A549 (cell line): Measurements from ENCODE around the gene CDH18. TPM values are rescaled to one million over a fixed set of nuclear protein-coding genes. Genes with fewer than 3 reads are reported as not detected.

Source experiments
- ATAC-seq, 2 experiments: fragments of 200-7000 bp in 1 of 2; fragments of >200 bp in 1 of 2; cut with Nextera tagmentation in 1 of 2; cut with Tn5 transposase in 1 of 2; 3 replicates each; pipeline versions ENCODE4 v1.8.0 to v1.9.1; 2018 to 2020; ENCODE audit warnings: mild to moderate bottlenecking in 1 of 2, moderate library complexity in 1 of 2
- CTCF ChIA-PET: fragments of 300-600 bp; sonication (Branson Sonifier 250); formaldehyde crosslinking; extraction: SDS; loops from one replicate; lab custom pipeline; 2021; ENCODE audit warnings: antibody characterized with exemption, inconsistent platforms; lab: Yijun Ruan, JAX
- POLR2A ChIA-PET: fragments of 350-600 bp; formaldehyde crosslinking; extraction: SDS; loops from one replicate; lab custom pipeline; 2021; ENCODE audit warnings: antibody characterized with exemption, inconsistent platforms; lab: Yijun Ruan, JAX
- DNase-seq, 2 experiments: peaks; one replicate each; pipeline versions ENCODE4 v3.0.0 to v3.0.0-alpha.2; 2011 to 2016; ENCODE audit warnings: low read depth in 1 of 2, low spot score in 1 of 2
- FAIRE-seq: peaks from 2 replicates; lab custom pipeline; 2011; peaks lifted over from hg19 to GRCh38; lab: Jason Lieb, UNC
- H3K27ac ChIP-seq, 2 experiments: fragments of >200 bp; sonication (Bioruptor Twin); formaldehyde crosslinking; 3 replicates each; pipeline ENCODE4 v1.5.1; 2016 to 2017
- H3K4me1 ChIP-seq: fragments of >200 bp; sonication (Bioruptor Twin); formaldehyde crosslinking; 3 replicates; pipeline ENCODE4 v1.6.1; 2016
- H3K4me2 ChIP-seq: fragments of >200 bp; sonication (Bioruptor Twin); formaldehyde crosslinking; 3 replicates; pipeline ENCODE4 v1.6.1; 2016
- H3K4me3 ChIP-seq: fragments of >200 bp; sonication (Bioruptor Twin); formaldehyde crosslinking; 3 replicates; pipeline ENCODE4 v1.5.1; 2016
- H3K9me3 ChIP-seq: fragments of >200 bp; sonication (Bioruptor Twin); formaldehyde crosslinking; 3 replicates; pipeline ENCODE4 v1.6.1; 2016
- BHLHE40 ChIP-seq: IDR thresholded peaks from 2 replicates; pipeline ENCODE4 v1.6.1; 2012; ENCODE audit warnings: low read depth, low read length, inconsistent platforms
- CBX2 ChIP-seq: fragments of 200-600 bp; sonication (generic); IDR thresholded peaks from 2 replicates; pipeline ENCODE4 v1.6.1; 2016; ENCODE audit warnings: low read depth, mild to moderate bottlenecking, borderline replicate concordance
- CBX8 ChIP-seq: fragments of 200-600 bp; sonication (generic); IDR thresholded peaks from 2 replicates; pipeline ENCODE4 v1.6.1; 2016
- CHD2 ChIP-seq: fragments of 150-350 bp; IDR thresholded peaks from 2 replicates; pipeline ENCODE4 v1.6.1; 2014; ENCODE audit warnings: low read length; ENCODE audit not compliant: partially characterized antibody
- EHMT2 ChIP-seq: fragments of 200-600 bp; sonication (generic); IDR thresholded peaks from 2 replicates; pipeline ENCODE4 v1.6.1; 2016; ENCODE audit warnings: antibody characterized with exemption, low read depth, mild to moderate bottlenecking, moderate library complexity
- EP300 ChIP-seq, 2 experiments: fragments of >200 bp; sonication (Bioruptor Twin); formaldehyde crosslinking; IDR thresholded peaks; 2 replicates in 1 of 2; 3 replicates in 1 of 2; pipeline ENCODE4 v1.6.1; 2016 to 2017
- FOSB ChIP-seq: fragments of 250-450 bp; sonication (Bioruptor Pico); IDR thresholded peaks from 2 replicates; pipeline ENCODE4 v1.5.0; 2020; ENCODE audit warnings: mild to moderate bottlenecking, moderate library complexity
- FOXS1 ChIP-seq: fragments of 250-450 bp; sonication (Bioruptor Pico); IDR thresholded peaks from 2 replicates; pipeline ENCODE4 v1.5.0; 2020; ENCODE audit warnings: mild to moderate bottlenecking, moderate library complexity
- GATA3 ChIP-seq: IDR thresholded peaks from 2 replicates; pipeline ENCODE4 v1.6.1; 2012; ENCODE audit warnings: borderline replicate concordance
- HOXB5 ChIP-seq: fragments of 250-450 bp; sonication (Bioruptor Pico); IDR thresholded peaks from 2 replicates; pipeline ENCODE4 v1.5.0; 2020; ENCODE audit warnings: mild to moderate bottlenecking, moderate library complexity
- JUNB ChIP-seq: fragments of >200 bp; sonication (Bioruptor Twin); formaldehyde crosslinking; IDR thresholded peaks from 2 replicates; pipeline ENCODE4 v1.6.1; 2016
- MAZ ChIP-seq: fragments of 150-350 bp; IDR thresholded peaks from 2 replicates; pipeline ENCODE4 v1.6.1; 2014; ENCODE audit warnings: antibody characterized with exemption, low read depth, low read length, borderline replicate concordance
- MYC ChIP-seq: IDR thresholded peaks from 2 replicates; pipeline ENCODE4 v1.6.1; 2012; ENCODE audit warnings: mild to moderate bottlenecking, inconsistent platforms, low read length, improper control_type of control experiment, borderline replicate concordance
- NPAS2 ChIP-seq: fragments of 250-450 bp; sonication (Bioruptor Pico); IDR thresholded peaks from 2 replicates; pipeline ENCODE4 v1.8.0; 2022; ENCODE audit warnings: mild to moderate bottlenecking, moderate library complexity, borderline replicate concordance
- PHF8 ChIP-seq: fragments of 200-600 bp; sonication (generic); IDR thresholded peaks from 2 replicates; pipeline ENCODE4 v1.6.1; 2016; ENCODE audit warnings: low read depth, mild to moderate bottlenecking, antibody characterized with exemption, moderate library complexity, borderline replicate concordance
- RAD21 ChIP-seq, 2 experiments: fragments of >200 bp in 1 of 2; sonication (Bioruptor Twin) in 1 of 2; formaldehyde crosslinking in 1 of 2; IDR thresholded peaks in 1 of 2; conservative IDR thresholded peaks in 1 of 2; 2 replicates in 1 of 2; 3 replicates in 1 of 2; pipeline ENCODE4 v1.6.1; 2012 to 2018; ENCODE audit warnings: inconsistent platforms in 1 of 2
- RARB ChIP-seq: fragments of 250-450 bp; sonication (Bioruptor Pico); IDR thresholded peaks from 2 replicates; pipeline ENCODE4 v1.8.0; 2021; ENCODE audit warnings: mild to moderate bottlenecking, moderate library complexity
- RCOR1 ChIP-seq: fragments of 150-350 bp; IDR thresholded peaks from 2 replicates; pipeline ENCODE4 v1.6.1; 2014; ENCODE audit warnings: antibody characterized with exemption, low read length, low read depth
- TP53 ChIP-seq: fragments of 250-450 bp; sonication (Bioruptor Pico); IDR thresholded peaks from 2 replicates; pipeline ENCODE4 v1.5.0; 2021; ENCODE audit warnings: mild to moderate bottlenecking, moderate library complexity
- ZC3H11A ChIP-seq: fragments of 450-650 bp; IDR thresholded peaks from 2 replicates; pipeline ENCODE4 v1.6.1; 2014; ENCODE audit warnings: antibody characterized with exemption, mild to moderate bottlenecking
- ZFP36 ChIP-seq: fragments of 450-650 bp; IDR thresholded peaks from 2 replicates; pipeline ENCODE4 v1.6.1; 2014; ENCODE audit warnings: borderline replicate concordance; ENCODE audit not compliant: partially characterized antibody
- ZNF302 ChIP-seq: fragments of 250-450 bp; sonication (Bioruptor Pico); IDR thresholded peaks from 2 replicates; pipeline ENCODE4 v1.9.0; 2021; ENCODE audit warnings: inconsistent platforms, mild to moderate bottlenecking, moderate library complexity
- WGBS: methylation state at CpG from one replicate; pipeline ENCODE4 v1.1.6; 2017; ENCODE audit errors: missing lambda C conversion rate; 5-methylcytosine and 5-hydroxymethylcytosine counted together
- polyA plus RNA-seq, 4 experiments: library from polyadenylated mRNA; depleted of rRNA in 3 of 4; stranded (reverse); fragments of >200 nt; fragmentation: RNase III in 1 of 4; extraction: RNeasy Plus Mini Kit Qiagen cat#74134 plus additional on column Dnase treatment in 1 of 4; gene quantifications; 2 replicates in 3 of 4; 3 replicates in 1 of 4; pipeline ENCODE4 v1.2.3, GENCODE V29; 2011 to 2017
- TF ChIP-seq, protein P1 (sequence below): fragments of 450-650 bp; IDR thresholded peaks from 2 replicates; pipeline ENCODE4 v1.6.1; 2014; ENCODE audit warnings: antibody characterized with exemption
- TF ChIP-seq, protein P2 (sequence below): fragments of >200 bp; sonication (Bioruptor Twin); formaldehyde crosslinking; IDR thresholded peaks from 2 replicates; pipeline ENCODE4 v1.6.1; 2016
- TF ChIP-seq, protein P3 (sequence below): fragments of >200 bp; sonication (Bioruptor Twin); formaldehyde crosslinking; IDR thresholded peaks from 3 replicates; pipeline ENCODE4 v1.6.1; 2016
- TF ChIP-seq, protein P4 (sequence below): IDR thresholded peaks from 2 replicates; pipeline ENCODE4 v1.6.1; 2012; ENCODE audit warnings: low read depth, borderline replicate concordance
- TF ChIP-seq, protein P5 (sequence below): IDR thresholded peaks from 2 replicates; pipeline ENCODE4 v1.6.1; 2012
- TF ChIP-seq, protein P6 (sequence below): fragments of 250-450 bp; sonication (Bioruptor Pico); IDR thresholded peaks from 2 replicates; pipeline ENCODE4 v1.5.0; 2021; ENCODE audit warnings: mild to moderate bottlenecking, moderate library complexity, borderline replicate concordance

CDH18 gene
- polyA plus RNA-seq, 2 of the 4 experiments (the other 2 are of a cell fraction) = not detected

DNA sequence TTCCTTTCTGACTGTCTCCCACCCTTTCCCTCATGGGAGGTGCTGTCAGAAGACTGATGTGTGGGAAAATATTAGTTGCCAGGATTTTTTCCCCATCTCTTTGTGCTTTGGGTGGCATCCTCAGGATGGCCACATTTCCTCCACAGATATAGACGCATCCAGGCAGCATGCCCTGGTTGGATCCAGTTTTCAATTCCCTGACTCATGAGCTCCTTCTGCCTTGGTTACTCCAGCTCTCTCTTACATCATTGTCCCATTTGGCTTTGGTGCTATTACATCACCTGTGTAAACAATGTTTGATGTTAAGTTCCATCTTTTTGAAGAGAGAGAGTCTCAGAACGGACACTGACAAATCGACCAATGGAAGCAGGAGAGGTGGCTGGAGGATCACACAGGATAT lies 302.5 kb downstream of the CDH18 start:
- Histone ChIP-seq H3K4me3 (no peak overlapping the region), H3K4me1 (no peaks in the 10 kb centered on the region), H3K9me3 (no peaks in the 10 kb centered on the region), H3K4me2 (no peak overlapping the region), H3K27ac (no peak overlapping the region)
- CTCF ChIA-PET = interaction anchor here (0.7 kb wide), 1 partner anchor 130 kb away, joined by 3 read pairs; no protein-coding TSS in a partner anchor
- FAIRE-seq (no peak), DNase-seq (no peak), ATAC-seq (no peak)
- WGBS = 43% methylated on average over 3 of the region's 3 CpGs
- TF ChIP-seq, protein P1, sequence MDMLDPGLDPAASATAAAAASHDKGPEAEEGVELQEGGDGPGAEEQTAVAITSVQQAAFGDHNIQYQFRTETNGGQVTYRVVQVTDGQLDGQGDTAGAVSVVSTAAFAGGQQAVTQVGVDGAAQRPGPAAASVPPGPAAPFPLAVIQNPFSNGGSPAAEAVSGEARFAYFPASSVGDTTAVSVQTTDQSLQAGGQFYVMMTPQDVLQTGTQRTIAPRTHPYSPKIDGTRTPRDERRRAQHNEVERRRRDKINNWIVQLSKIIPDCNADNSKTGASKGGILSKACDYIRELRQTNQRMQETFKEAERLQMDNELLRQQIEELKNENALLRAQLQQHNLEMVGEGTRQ = no peak
- TF ChIP-seq MYC (no peak), TP53 (CRISPR knock-in tag) (no peak), BHLHE40 (no peak), CHD2 (no peak), RCOR1 (no peak), RAD21 (conservative IDR thresholded peaks at IDR 0.05 in 1 of 2, IDR thresholded peaks at IDR 0.05 in 1 of 2) (no peak), MAZ (no peak), RARB (CRISPR knock-in tag) (no peak), CBX8 (no peak), NPAS2 (CRISPR knock-in tag) (no peak), PHF8 (no peak)
- TF ChIP-seq, protein P2, sequence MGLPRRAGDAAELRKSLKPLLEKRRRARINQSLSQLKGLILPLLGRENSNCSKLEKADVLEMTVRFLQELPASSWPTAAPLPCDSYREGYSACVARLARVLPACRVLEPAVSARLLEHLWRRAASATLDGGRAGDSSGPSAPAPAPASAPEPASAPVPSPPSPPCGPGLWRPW = no peak
- TF ChIP-seq, protein P3, sequence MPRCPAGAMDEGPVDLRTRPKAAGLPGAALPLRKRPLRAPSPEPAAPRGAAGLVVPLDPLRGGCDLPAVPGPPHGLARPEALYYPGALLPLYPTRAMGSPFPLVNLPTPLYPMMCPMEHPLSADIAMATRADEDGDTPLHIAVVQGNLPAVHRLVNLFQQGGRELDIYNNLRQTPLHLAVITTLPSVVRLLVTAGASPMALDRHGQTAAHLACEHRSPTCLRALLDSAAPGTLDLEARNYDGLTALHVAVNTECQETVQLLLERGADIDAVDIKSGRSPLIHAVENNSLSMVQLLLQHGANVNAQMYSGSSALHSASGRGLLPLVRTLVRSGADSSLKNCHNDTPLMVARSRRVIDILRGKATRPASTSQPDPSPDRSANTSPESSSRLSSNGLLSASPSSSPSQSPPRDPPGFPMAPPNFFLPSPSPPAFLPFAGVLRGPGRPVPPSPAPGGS = no peak
- TF ChIP-seq, protein P4, sequence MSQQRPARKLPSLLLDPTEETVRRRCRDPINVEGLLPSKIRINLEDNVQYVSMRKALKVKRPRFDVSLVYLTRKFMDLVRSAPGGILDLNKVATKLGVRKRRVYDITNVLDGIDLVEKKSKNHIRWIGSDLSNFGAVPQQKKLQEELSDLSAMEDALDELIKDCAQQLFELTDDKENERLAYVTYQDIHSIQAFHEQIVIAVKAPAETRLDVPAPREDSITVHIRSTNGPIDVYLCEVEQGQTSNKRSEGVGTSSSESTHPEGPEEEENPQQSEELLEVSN = no peak
- POLR2A ChIA-PET = no interaction called here

DNA sequence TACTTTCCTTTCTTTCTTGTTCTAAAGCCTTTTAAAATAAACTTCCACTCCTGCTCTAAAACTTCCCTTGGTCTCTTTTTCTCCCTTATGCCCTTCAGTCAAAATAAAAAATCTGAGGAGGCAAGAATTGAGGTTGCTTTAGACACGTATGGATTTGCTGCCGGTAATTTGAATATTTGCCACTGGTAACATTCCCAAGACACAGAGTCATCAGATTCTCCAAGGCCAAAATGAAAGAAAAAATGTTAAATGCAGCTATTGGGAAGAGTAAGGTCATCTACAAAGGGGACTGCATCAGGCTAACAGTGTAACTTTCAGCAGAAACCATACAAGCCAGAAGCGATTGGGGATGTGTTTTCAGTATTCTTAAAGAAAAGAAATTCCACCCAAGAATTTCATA lies 311.1 kb downstream of the CDH18 start:
- DNase-seq = no peak
- Histone ChIP-seq H3K4me3 (no peak overlapping the region), H3K4me2 (no peak overlapping the region), H3K4me1 (no peaks in the 10 kb centered on the region), H3K27ac (no peak overlapping the region), H3K9me3 (no peaks in the 10 kb centered on the region)
- no peak for ATAC-seq
- no peak for FAIRE-seq
- ChIA-PET POLR2A (no interaction called here), CTCF (no interaction called here)
- TF ChIP-seq GATA3 = no peak
- TF ChIP-seq ZC3H11A = no peak
- no peak for TF ChIP-seq ZNF302
- TF ChIP-seq, protein P4 = no peak
- TF ChIP-seq, protein P3 = no peak
- TF ChIP-seq EHMT2 = no peak
- TF ChIP-seq, protein P5, sequence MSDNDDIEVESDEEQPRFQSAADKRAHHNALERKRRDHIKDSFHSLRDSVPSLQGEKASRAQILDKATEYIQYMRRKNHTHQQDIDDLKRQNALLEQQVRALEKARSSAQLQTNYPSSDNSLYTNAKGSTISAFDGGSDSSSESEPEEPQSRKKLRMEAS = no peak
- no peak for TF ChIP-seq HOXB5 (CRISPR knock-in tag)
- TF ChIP-seq NPAS2 (CRISPR knock-in tag) = no peak
- no peak for TF ChIP-seq CBX2
- TF ChIP-seq EP300 (IDR thresholded peaks at IDR 0.05) = no peak
- TF ChIP-seq MAZ = no peak
- no peak for TF ChIP-seq ZFP36
- TF ChIP-seq, protein P6, sequence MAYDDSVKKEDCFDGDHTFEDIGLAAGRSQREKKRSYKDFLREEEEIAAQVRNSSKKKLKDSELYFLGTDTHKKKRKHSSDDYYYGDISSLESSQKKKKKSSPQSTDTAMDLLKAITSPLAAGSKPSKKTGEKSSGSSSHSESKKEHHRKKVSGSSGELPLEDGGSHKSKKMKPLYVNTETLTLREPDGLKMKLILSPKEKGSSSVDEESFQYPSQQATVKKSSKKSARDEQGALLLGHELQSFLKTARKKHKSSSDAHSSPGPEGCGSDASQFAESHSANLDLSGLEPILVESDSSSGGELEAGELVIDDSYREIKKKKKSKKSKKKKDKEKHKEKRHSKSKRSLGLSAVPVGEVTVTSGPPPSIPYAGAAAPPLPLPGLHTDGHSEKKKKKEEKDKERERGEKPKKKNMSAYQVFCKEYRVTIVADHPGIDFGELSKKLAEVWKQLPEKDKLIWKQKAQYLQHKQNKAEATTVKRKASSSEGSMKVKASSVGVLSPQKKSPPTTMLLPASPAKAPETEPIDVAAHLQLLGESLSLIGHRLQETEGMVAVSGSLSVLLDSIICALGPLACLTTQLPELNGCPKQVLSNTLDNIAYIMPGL (CRISPR knock-in tag) = no peak
- no peak for TF ChIP-seq JUNB
- TF ChIP-seq MYC = no peak
- no peak for TF ChIP-seq TP53 (CRISPR knock-in tag)
- no peak for TF ChIP-seq FOSB
- no peak for TF ChIP-seq FOXS1 (CRISPR knock-in tag)
- 8% methylated on average over 3 of the region's 3 CpGs for WGBS
